Testis (tissue), 2 donors: ENCODE results near the gene UGT1A9.

Experiments
- POLR2A ChIP-seq: fragments of 450-650 bp; IDR thresholded peaks from one replicate; pipeline ENCODE4 v1.6.1; 2017; ENCODE audit warnings: antibody characterized with exemption, mild to moderate bottlenecking, moderate library complexity
- TF ChIP-seq, protein P1 (sequence below), 3 experiments: fragments of 450-650 bp in 2 of 3; fragments of 200-600 bp in 1 of 3; sonication (generic) in 1 of 3; IDR thresholded peaks; one replicate each; pipeline ENCODE4 v1.5.1; 2016 to 2019; ENCODE audit warnings: antibody characterized with exemption in 3 of 3, mild to moderate bottlenecking in 2 of 3, moderate library complexity in 1 of 3

DNA sequence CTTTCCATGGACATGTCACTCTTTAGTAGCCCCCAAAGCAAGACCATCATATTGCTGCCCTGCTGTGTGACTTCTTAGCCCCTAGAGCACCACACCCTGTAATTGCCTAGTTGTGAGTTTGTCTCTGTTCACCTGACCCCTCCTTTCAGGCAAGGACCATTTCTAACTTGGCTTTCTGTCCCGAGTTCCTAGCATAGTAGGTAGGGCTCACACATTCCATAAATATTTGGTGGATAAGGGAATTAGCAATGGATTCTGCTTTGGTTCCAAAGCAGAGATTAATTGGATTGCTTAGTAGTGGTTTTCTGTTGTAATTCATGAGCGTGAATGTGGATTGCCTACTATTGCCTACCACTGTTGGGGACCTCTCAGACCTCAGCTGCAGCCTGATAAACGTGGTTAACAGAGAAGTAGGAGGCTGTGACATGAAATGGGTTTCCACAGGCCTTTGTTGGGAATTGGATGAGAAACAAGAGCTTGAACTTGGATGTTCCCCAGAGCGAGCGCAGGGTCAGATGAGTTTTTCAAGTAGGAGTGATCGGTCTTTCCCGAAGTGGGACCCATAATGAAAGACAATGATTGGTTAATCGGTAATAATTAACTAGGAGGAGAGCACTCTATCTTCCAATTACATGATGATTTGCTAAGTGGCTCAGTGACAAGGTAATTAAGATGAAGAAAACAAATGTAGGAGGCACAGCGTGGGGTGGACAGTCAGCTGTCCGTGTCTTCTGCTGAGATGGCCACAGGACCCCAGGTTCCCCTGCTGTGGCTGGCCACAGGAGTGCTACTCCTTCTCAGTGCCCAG lies 75.0 kb downstream of the UGT1A9 start:
- TF ChIP-seq, protein P1, sequence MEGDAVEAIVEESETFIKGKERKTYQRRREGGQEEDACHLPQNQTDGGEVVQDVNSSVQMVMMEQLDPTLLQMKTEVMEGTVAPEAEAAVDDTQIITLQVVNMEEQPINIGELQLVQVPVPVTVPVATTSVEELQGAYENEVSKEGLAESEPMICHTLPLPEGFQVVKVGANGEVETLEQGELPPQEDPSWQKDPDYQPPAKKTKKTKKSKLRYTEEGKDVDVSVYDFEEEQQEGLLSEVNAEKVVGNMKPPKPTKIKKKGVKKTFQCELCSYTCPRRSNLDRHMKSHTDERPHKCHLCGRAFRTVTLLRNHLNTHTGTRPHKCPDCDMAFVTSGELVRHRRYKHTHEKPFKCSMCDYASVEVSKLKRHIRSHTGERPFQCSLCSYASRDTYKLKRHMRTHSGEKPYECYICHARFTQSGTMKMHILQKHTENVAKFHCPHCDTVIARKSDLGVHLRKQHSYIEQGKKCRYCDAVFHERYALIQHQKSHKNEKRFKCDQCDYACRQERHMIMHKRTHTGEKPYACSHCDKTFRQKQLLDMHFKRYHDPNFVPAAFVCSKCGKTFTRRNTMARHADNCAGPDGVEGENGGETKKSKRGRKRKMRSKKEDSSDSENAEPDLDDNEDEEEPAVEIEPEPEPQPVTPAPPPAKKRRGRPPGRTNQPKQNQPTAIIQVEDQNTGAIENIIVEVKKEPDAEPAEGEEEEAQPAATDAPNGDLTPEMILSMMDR (IDR thresholded peaks at IDR 0.05) = no peak
- TF ChIP-seq POLR2A = no peak
